Right lobe of liver (tissue), 4 donors: ENCODE measurements around the gene SLC5A6.

ENCODE experiments used
- POLR2A ChIP-seq: fragments of 450-650 bp; IDR thresholded peaks from one replicate; pipeline ENCODE4 v1.6.1; 2017; ENCODE audit warnings: antibody characterized with exemption, mild to moderate bottlenecking
- TF ChIP-seq, protein P1 (sequence below), 4 donors: fragments of 200-600 bp in 3 of 4; fragments of 450-650 bp in 1 of 4; IDR thresholded peaks; one replicate each; pipeline versions ENCODE4 v1.5.1 to v1.8.0; 2016 to 2022; ENCODE audit warnings: antibody characterized with exemption in 4 of 4, mild to moderate bottlenecking in 2 of 4
- donor health status: DM: no; HTN: no; CAD: no.
- donor health status: DM: no; HTN: no; CAD: no.
- donor health status: DM: no; HTN: yes; CAD: no.

DNA sequence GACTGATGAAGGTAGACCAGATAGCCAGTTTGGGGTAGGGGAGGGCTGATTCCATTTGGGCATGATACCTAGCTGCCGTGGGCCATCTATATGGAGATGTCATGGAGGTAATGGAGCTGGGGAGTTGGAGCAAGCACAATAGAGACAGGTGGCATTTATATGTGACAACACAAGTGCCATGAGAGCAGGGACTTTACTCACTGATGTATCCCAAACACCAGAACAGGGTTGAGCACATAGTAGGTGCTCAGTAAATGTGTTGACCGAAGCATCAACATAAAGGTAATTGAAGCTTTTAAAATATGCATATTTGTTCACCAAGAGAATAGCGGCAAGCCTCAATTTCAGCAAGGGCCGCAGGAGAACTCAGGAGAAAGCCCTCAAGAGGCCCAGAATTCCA lies 35.8 kb upstream of the SLC5A6 start:
- TF ChIP-seq, protein P1, sequence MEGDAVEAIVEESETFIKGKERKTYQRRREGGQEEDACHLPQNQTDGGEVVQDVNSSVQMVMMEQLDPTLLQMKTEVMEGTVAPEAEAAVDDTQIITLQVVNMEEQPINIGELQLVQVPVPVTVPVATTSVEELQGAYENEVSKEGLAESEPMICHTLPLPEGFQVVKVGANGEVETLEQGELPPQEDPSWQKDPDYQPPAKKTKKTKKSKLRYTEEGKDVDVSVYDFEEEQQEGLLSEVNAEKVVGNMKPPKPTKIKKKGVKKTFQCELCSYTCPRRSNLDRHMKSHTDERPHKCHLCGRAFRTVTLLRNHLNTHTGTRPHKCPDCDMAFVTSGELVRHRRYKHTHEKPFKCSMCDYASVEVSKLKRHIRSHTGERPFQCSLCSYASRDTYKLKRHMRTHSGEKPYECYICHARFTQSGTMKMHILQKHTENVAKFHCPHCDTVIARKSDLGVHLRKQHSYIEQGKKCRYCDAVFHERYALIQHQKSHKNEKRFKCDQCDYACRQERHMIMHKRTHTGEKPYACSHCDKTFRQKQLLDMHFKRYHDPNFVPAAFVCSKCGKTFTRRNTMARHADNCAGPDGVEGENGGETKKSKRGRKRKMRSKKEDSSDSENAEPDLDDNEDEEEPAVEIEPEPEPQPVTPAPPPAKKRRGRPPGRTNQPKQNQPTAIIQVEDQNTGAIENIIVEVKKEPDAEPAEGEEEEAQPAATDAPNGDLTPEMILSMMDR (IDR thresholded peaks at IDR 0.05) = no peak
- no peak for TF ChIP-seq POLR2A
